IPS DF 19.7 (cell line): ENCODE measurements around the gene CELSR3.

Experiments used
- DNase-seq: peaks from one replicate; pipeline ENCODE4 v3.0.0-alpha.2; 2013; ENCODE audit warnings: low read depth, low spot score

Gene CELSR3

DNA sequence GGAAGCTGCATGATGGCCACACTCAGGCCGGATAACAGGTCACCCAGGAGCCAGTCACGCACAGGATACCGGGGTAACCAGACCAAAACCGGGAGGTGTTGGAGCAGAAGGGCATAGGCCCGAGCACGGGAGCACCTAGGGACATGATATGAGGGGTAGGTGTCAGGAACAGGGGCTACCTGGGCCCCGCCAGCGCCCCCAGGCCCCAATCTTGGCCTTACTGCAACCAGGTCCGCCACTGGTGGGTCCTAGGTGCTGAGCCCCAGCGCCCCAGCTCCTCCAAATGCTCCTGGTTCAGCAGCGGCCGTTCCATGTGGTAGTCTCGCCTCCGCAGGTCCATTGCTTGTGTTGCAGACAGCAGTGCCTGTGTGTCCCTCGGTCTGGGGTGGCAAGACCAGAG lies 29.4 kb downstream of the CELSR3 start:
- DNase-seq: no peak

DNA sequence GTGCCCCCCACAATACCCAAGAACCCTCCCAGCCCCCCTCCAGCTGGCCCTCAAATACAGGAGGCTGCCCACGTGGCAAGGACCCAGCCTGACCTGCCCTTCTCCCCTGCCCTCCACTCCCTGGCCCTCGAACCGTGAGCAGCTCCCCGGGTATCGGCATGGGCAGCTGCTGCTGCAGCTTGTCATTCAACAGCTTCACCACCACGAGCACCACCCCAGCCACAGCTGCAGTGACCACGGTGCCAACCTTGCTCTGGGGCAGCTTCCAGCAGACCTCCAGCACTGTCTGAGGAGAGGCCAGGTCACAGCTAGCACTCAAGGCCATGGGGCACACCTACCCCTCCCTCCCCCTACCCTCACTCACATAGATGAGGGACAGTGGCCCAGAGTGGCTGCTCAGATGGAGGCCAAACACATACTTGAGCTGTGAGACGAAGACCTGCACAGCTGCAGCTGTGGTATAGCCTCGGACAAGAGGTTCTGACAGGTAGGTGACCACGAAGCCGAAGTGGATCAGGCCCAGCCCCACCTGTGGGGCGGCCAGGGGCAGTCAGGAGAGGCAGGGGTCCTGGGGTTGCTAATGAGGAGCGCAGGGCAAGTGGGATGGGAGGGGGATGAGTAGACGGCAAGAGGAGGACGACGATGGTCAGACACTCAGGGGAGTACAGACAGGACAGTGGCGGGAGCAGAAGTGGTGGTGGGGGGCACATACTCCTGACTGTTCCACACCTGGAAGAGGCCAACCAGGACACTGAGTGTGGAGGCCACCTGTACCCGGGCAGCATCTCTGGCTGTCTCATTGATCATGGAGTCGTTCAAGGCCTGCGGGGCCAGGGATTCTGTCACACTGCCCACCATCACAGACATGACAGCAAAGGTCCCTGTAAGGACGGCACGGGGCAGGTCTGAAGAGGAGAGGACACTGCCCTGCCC lies 30.9 kb downstream of the CELSR3 start:
- DNase-seq: no peak

DNA sequence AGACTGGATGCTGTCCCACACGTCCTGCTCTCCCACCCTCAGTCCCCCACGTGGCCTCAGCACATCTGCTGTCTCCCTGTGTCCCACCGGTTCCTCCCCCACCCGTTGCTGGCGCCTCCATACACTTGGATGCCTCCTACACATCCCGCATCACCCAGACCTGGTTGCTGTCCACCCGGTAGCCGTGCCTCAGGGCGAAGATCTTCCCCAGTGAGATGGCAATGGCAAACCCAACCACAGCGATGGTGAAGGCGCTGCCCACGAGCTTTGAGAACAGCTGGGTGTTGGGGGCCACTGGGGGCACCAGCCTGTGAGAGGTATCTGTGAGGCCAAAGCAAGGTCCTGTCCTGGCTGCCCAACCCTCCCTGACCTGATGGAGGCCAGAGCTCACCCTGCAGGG lies 31.9 kb downstream of the CELSR3 start:
- no peak for DNase-seq

DNA sequence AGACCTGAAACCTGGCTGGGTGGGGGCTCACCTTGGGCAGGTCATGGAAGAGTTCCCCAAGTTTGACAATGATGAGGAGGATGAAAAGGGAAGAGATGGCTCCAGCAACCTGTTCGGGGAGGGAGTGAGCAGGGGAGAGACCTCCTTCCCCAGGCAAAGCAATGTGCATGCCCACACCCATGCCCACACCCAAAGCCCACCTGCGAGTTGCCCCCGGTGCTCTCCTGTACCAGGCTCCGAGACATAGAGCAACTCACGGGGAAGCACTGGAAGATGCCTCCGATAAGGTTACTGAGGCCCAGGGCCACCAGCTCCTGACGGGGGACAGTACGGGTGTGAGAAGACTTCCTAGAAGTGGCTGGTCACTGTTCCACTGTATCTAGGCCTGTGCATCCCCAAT lies 32.3 kb downstream of the CELSR3 start:
- DNase-seq: no peak

DNA sequence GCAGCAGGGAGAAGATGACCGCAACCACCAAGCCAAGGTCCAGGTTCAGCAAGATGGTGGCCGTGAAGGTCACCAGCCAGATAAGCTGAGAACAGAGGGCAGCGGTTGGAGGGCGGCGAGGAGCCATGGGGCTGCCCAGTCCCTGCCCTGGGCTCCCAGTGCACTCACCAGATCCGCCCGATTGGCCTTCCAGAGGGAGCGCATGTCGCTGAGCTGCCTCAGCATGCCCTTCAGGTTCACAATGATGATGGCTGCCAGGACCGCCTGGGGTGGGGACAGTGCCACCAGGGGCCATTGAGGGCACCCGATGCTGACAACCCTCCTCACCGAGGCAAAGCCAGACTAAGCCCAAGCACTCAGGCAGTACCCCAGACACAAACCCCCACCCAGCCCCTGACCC lies 32.8 kb downstream of the CELSR3 start:
- DNase-seq: no peak

DNA sequence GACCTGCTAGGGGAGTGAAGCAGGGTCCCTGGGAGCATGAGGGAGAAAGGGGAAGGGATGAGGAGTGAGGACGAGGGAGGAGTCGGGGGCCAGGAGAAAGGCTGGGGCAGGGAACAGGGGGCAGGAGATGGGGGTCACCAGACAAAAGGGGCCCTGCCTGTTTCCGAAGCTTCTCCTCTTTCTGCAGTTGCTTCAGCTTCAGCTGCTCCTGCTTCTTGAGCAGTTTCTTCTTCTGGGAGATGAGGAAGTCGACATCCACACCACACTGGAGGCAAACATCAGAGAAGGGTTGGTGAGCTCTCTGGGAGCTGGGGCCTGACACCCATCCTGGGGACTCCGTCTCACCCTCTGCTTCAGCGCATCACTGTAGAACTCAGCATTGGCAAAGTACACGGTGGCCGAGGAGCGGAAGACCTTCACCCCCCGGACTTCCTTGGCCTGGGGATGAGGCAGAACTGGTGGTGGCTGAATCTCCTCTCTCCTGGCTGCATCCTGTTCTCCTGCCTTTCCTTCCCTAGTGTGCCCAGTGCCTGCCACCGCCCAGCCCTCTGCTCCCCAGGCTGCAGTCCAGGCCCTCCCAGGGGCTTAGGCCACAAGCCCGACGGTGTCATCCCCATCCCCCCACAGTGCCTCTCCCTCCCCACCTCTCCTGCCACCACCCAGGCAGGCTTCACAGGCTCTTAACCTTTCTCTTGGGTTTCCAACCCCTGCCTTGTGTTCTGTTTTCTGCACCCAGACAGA lies 34.2 kb downstream of the CELSR3 start:
- DNase-seq: no peak

DNA sequence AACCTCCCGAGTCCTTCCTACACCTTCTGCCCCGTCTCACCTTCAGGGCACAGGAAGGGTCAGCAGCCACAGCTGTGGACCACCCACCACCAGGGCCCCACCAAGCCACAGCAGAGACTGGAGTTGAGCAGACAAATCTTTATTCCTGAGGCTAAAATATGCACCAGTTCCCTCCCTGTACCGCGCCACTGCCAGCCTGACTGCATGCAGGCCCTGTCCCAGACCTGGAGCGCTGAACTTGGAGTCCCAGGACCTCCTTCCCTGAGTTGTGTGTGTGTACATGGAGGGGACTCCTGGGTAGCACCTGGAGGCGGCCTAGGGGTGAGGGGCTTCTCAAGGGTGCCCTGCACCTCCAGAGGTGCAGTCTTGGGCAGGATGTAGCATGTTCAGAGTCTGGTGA lies 37.1 kb downstream of the CELSR3 start:
- no peak for DNase-seq

DNA sequence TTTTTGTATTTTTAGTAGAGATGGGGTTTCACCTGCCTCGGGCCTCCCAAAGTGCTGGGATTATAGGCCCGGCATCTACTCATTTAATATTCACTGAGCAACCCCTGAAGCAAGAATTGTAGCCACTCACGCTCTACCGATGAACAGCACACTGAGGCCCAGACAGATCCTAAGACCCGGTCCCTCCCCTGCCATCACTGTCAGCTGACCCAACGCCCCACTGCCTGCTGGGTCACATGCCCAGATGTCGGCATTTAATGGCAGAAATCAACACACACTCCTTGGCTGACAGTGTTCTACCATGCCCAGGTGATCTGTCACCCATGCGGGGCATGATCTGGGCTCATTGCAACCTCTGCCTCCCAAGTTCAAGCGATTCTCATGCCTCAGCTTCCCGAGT lies 37.9 kb downstream of the CELSR3 start:
- no peak for DNase-seq

DNA sequence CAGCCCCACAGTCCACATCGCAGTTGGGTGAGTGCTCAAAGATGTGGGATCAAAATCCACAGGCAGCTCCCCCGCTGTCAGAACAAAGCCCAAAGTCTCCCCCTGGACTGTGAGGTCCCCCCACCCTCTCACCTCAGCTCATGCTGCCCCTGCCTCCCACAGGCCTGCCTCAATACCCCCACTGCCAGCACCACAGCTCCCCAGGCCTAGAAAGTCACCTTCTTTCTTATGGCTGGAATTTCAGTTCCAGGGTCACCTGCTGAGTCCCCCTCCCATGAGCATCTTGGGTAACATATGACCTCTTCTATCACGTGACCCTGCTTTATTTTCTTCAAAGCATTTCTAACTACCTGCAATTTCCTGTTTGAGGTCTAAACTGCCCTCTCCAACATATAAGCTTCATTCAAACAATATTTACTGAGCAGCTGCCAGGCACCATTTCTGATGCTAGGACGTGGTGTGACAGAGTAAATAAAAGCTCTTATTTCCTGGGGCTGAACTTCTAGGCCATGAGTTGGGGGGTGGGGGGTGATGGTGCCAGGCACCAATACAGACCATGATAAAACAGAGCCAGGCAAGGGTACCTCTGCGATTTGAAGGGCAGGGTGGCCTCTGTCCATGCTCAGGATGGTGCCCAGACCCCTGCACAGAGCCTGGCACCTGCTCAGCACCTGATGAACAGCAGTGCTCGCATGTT lies 38.7 kb downstream of the CELSR3 start:
- DNase-seq: no peak

DNA sequence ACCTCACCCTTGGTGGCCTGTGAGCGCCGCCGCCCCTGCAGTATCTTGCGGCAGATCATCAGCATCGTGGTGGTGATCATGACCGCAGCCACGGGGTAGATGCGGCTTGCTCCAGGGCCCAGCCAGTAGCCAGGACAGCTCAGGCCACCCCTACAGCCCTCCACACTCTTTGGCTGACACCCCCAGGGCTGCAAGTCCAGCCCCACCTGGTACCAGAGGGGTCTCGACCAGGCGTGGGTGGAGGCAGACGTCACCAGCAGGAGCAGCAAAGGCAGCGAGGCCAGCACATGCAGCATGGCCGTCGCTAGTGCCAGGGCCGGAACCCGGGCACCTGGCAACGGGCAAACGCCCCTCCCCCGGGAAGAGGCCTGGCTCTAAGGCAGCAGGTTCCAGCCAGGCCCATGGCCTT lies 41.2 kb downstream of the CELSR3 start, which contains the start of gene TMEM89:
TMEM89 (minus strand) TSS at position 309 of the 409 bp plus-strand sequence; CDS start at position 296, 13 bp downstream.
- no peak for DNase-seq

DNA sequence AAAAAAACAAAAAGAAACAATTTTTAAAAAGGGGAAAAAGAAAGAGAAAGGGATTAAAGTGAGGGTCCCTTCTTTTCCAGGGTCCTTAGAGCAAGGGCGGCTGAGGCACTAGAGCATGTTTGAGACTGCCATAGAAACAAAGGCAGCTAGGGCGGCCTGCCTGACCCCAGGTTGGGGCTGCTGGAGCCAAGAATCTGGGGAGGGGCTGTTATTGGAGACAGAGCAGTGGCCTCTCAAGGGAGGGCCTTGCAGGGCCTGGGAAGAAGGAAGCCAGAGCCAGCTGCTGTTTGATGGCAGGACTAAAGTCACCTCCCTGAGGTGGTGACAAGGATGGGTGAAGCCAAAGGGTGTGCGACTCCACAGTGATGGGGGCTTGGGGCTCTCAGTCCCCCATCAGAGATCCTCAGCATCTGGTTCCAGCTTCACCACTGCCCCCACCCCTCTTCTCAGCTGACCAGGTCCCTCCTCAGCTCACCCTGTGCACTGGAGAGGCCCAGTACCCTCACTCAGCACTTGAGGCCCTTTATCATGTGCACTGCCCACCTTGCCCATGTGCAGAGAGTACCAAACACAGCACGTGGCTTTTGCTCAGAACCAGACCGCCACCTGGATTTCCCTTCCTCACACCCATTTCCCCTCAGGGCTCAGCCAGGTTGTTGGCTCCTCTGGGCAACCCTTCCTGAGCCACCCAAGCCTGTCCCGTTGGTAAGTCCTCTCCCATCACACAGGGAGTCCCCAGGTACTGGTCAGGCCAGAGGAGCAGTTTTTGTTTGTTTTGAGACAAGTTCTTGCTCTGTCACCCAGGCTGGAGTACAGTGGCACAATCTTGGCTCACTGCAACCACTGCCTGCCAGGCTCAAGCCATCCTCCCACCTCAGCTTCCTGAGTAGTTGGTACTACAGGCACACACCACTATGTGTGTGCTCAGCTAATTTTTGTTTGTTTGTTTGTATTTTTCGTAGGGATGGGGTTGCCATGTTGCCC lies 42.9 kb downstream of the CELSR3 start:
- no peak for DNase-seq

DNA sequence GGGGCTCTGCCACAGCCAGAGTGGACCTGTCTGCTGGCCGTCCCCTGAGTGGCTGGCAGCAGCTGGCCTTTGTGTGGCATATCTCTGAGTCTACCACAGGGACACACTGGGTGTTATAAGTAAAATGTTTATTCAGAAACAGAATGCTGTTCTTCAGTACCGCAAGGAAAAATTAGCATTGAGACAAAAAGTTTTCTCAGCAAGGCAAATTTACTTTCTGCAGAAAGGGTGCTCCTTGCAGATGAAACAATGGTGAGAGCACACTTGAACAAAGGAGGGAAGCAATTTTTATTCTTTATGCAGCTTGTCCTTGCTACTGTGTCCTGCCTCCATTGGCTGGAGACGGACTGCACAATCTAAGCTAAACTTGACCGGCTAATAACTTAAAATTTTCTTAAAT lies 45.1 kb downstream of the CELSR3 start:
- no peak for DNase-seq

DNA sequence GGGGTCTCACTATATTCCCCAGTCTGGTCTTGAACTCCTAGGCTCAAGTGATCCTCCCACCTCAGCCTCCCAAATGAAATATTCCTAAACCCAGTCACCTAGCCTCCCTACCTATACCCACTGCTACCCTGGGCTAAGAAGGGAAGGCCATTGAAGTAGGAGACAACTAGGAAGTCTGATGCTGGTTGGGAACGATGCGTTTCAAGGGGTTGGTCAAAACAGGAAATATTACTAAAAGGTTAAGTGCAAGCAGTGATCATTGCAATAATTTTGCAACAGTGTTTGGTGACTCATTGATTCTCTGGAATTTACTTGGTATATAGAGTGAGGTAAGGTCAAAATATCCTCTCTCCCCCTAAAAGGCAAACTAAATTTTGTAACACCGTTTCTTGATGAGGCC lies 48.6 kb downstream of the CELSR3 start:
- DNase-seq: no peak

DNA sequence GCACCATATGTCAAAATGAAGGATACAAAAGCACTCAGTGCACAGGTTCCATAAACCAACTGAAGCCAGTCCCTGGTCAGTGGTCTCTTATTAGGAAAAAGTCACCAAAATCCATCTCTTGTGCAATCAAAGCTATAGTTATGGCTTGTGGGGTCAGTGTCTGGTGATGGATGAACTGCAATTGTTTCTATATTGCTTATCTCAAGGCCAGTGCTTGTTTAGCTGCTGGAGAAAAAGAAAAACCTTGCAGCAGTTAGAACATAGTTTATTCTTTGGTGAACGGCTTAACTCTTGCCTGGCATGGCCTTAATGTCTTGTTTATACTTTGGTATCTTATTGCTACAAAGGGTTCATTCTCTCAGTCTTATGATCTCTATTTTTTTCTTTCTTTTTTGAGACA lies 50.4 kb downstream of the CELSR3 start:
- no peak for DNase-seq

DNA sequence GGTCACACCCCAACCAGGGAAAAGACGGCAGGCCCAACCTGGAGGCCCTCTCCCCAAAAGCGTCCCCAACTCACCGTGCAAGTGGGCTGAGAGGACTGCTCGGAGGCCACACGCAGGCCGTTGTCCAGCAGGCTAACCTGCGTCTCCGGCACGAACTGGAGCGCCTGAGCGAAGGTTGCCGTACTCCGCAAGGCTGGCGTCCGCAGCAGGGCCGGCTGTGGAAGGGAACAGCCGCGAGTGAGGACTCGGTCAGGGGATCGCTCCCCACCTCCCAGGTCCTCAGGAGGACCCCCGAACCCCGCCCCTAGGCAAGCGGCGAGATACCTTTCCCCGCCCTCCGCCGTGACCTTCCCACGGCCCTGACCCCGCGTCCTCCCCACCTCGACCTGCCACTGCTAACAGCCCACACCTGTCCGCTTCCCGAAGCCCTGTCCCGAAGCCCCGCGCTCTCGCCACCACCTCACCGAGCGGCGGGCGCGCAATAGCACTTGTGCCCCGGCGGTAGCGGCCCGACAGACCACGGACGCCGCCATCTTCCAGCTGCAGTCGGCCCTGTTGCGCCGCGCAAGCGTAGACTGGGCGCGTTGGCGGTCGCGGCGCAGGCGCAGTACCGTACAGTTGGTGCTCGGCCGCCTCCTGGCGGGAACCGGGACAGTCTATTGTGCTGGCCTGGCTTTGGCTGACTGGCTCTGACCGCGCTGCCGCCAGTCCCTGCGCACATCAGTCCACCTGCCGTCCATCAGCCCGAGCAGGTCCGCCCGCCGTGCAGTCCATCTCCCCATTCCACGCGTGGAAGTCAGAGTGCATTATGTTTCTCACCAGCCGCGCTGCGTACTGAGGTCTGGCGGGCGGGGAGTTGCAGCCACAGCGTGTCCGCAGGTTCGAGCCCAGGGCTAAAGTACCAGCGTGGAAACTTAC lies 53.3 kb downstream of the CELSR3 start, which contains the start of gene UQCRC1:
UQCRC1 (minus strand) TSS at position 559 of the 918 bp plus-strand sequence; CDS start at position 533, 26 bp downstream.
- peak; percentile 76 for DNase-seq

DNA sequence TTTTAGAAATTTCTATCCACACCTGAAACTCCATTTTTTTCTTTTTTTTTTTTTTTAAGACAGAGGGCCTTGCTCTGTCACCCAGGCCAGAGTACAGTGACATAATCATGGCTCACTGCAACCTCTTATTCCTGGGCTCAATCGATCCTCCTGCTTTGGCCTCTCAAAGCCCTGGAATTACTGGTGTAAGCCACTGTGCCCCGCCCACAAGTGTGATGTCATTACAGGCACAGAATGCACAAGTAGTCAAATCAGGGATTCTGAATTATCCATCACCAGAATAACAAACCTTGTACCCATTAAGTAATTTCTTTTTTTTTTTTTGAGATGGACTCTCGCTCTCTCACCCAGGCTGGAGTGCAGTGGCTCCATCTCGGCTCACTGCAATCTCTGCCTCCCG lies 55.2 kb downstream of the CELSR3 start:
- no peak for DNase-seq

DNA sequence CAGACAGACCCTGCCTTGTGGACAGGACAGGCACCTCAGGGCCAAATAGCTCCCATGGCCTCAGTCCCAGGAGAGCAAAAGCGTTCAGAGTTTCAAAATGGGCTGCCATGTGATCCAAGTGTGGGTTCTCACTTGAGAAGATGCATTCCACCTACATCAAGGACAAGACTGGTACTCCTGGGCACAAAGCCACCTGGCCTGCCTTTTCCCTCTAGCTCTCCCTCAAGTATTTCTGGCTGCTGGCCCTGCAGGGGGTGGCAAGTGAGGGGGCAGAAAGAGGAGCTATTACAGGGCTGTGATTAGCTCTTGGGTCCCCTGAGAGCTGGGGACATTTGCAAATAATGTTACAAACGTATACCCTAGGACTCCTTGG lies 61.1 kb downstream of the CELSR3 start:
- DNase-seq: no peak

DNA sequence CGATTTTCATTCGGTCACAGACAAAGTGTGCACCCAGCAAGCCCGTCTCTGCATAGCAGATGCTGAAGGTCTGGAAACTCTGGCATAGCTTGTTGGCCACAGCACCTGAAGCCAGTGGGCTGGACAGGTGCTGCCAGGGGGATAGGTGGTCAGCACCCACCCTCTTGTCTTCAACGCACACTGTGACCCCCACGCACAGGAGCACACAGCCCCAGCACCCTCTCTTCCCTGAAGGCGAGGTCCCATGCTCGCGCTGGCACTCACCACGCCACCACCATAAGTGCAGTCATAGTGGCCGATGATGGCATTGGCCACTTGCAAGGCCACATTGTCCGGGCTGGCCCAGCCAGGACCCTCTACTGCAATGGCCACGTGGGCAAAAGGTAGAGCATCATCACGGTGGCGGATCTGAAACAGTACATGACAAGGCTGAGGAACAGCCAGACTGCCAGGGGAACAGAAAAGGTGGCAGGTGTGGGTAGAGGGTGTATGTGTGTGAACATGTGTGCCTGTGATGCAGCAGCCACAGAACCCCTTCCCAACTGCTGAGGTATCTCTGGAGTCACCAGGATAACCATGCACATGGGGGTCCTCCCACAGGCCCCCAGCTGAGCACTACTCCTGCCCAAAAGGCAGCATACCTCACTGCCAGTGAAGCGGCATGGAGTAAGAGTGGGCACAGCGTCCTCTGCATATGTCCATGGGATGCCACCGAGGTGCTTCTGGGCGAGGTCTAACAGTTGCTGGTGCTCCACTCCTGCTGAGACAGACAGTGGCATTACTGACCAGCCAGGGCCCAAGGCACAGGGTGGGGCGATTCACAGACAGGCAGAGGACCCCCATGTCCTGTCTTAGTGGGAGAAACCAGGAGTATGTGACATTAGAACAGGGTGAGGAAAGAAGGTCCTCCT lies 61.7 kb downstream of the CELSR3 start:
- no peak for DNase-seq
